Subcutaneous abdominal adipose tissue (tissue), 5 donors: ENCODE data around the gene PHF23.
"Not testable (repeated sequence)": the region's sequence is repeated elsewhere in the genome, so short reads cannot be mapped to it uniquely, and the experiment has no call there.

Experiments
- H3K27ac ChIP-seq: one replicate; pipeline ENCODE4 v1.7.0; 2013; ENCODE audit warnings: low read depth, mild to moderate bottlenecking, inconsistent platforms, low read length, moderate library complexity
- H3K27me3 ChIP-seq, 5 donors: one replicate each; pipeline ENCODE4 v1.7.0; 2013; ENCODE audit warnings: low read length in 5 of 5, inconsistent platforms in 1 of 5; ENCODE audit not compliant: control insufficient read depth in 5 of 5, insufficient read depth in 4 of 5
- H3K36me3 ChIP-seq, 5 donors: one replicate each; pipeline ENCODE4 v1.7.0; 2013; ENCODE audit warnings: low read length in 5 of 5; ENCODE audit not compliant: control insufficient read depth in 5 of 5, insufficient read depth in 5 of 5
- H3K4me1 ChIP-seq, 5 donors: one replicate each; pipeline ENCODE4 v1.7.0; 2013; ENCODE audit warnings: low read length in 5 of 5, mild to moderate bottlenecking in 3 of 5, moderate library complexity in 1 of 5; ENCODE audit not compliant: control insufficient read depth in 5 of 5, insufficient read depth in 5 of 5
- H3K4me3 ChIP-seq, 5 donors: one replicate each; pipeline ENCODE4 v1.7.0; 2013; ENCODE audit warnings: low read length in 5 of 5, low read depth in 1 of 5
- H3K9ac ChIP-seq, 5 donors: one replicate each; pipeline ENCODE4 v1.7.0; 2013; ENCODE audit warnings: low read length in 5 of 5, mild to moderate bottlenecking in 4 of 5, moderate library complexity in 3 of 5
- H3K9me3 ChIP-seq, 5 donors: one replicate each; pipeline ENCODE4 v1.7.0; 2013; ENCODE audit warnings: low read length in 5 of 5; ENCODE audit not compliant: control insufficient read depth in 5 of 5
- donor health status: healthy.
- donor health status: healthy.
- donor health status: healthy.
- donor health status: healthy.
- donor health status: healthy.

Gene PHF23

DNA sequence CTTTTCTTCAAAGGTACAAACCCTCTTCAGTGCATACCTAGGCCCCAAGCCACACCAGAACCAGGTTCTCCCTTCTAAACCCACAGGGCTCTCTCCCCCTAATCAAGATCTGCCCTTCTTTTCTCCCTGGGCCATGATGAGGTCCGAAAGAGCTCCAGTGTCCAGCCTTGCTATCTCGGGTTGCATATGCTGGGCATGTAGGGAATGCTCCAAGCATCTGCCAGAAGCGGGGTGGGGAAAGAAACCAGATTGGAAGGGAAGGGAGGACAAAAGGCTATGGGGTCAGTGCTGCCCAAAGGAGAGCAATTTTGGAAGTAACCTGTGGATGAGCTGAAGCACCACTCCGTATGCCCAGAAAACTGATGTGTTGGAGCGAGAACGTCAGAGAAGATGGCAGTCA is 10.0 kb upstream of the PHF23 start:
- Histone ChIP-seq H3K4me1 (peaks cover 13 to 39% (median 37%) of the 10 kb centered on the region in 5 donors), H3K9me3 (no peaks in the 10 kb centered on the region), H3K4me3 (no peak overlapping the region), H3K27ac (peak overlapping the region; percentile 100), H3K27me3 (no peaks in the 10 kb centered on the region), H3K9ac (peak overlapping the region in 3 of 5 donors; percentile 19 to 37 (median 26)), H3K36me3 (peaks cover 6 to 27% (median 21%) of the 10 kb centered on the region in 5 donors)

DNA sequence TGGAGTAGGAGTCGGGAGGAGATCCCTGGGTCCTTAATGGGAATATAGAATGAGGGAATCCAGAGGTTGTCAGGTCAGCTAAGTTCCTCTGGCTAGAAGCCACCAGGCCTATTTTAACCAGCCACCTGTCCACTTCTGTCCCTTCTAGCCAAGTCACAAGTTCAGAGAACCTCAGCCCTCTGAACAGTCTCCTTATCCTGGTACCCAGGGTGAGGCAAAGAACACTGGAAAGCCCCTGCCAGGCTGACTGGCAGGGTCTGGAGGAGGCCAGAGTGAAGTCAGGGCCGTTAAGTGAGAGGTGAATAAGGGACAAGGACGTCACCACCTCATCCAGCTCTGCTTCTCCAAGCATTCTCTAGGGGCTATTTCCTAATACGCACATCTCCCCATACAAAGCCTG is 9.5 kb upstream of the PHF23 start:
- Histone ChIP-seq H3K9me3 (no peaks in the 10 kb centered on the region), H3K36me3 (peaks cover 3 to 28% (median 24%) of the 10 kb centered on the region in 5 donors), H3K27ac (peak overlapping the region; percentile 100), H3K4me3 (no peak overlapping the region), H3K27me3 (no peaks in the 10 kb centered on the region), H3K9ac (peak overlapping the region in 2 of 5 donors; percentile 26 to 41), H3K4me1 (peaks cover 13 to 39% (median 37%) of the 10 kb centered on the region in 5 donors)

DNA sequence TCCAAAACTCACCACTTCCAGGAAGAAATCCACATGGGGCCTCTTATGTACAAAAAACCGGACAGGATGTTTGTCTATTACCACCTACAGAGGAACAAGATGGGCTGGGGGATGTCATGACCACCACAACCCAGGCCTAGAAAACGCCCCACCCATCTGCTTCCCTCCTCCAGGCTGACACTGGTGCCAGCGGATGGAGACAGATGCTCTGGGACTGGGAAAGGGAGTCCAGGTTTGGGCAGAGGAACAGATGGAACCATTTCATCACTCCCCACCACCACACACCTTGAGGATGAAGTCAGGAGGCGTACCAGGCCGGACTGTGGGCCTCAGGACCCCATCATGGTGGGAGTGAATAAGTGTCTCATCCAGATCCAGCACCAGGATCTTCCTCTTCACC is 7.5 kb upstream of the PHF23 start:
- Histone ChIP-seq H3K9me3 (no peaks in the 10 kb centered on the region), H3K4me3 (no peak overlapping the region), H3K4me1 (peaks cover 11 to 39% (median 36%) of the 10 kb centered on the region in 5 donors), H3K9ac (no peak overlapping the region), H3K27ac (no peak overlapping the region), H3K27me3 (no peaks in the 10 kb centered on the region), H3K36me3 (peaks cover 3 to 30% (median 24%) of the 10 kb centered on the region in 5 donors)

DNA sequence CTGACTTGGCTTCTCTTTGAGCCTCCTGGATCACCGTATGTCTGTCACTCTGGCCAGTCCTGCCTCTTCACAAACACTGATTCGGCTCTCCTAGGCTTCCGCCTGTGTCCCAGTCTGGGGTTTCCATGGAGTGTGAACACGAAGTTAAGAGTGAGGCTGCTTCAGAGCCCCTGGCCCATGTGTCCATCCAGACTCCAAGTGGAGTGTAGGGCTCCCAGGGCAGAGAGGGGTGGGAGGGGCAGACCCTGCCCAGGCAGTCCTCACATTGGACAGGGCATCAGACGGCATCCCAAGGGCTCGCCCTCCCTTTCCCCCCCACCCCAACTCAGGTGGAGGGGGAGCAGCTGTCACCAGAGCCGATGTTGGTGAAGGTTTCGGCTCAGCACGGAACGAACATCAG is 4.6 kb upstream of the PHF23 start:
- peak overlapping the region; percentile 99 for H3K27ac ChIP-seq
- H3K36me3 ChIP-seq: peaks cover 3 to 42% (median 34%) of the 10 kb centered on the region in 5 donors

DNA sequence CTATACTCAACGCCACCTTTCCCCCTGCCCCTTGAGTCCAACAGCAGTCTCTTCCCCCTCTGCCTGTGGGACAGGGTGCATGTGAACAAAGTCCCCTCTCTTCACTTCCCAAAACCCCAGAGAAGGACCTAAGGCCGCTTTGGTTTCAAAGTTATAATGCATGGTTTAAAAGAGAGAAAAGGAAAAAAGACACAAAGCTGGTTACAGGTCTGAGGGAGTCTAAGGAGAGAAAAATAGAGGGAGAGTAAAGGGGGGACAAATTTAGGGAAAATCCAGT is 4.1 kb upstream of the PHF23 start:
- H3K4me1 ChIP-seq: peaks cover 11 to 38% (median 31%) of the 10 kb centered on the region in 5 donors
- H3K4me3 ChIP-seq: peak overlapping the region; percentile 61 to 98 (median 96)
- no peaks in the 10 kb centered on the region for H3K9me3 ChIP-seq
- peak overlapping the region; percentile 81 to 96 (median 94) for H3K9ac ChIP-seq
- H3K36me3 ChIP-seq: peaks cover 3 to 42% (median 34%) of the 10 kb centered on the region in 5 donors
- peak overlapping the region; percentile 99 for H3K27ac ChIP-seq
- H3K27me3 ChIP-seq: no peaks in the 10 kb centered on the region

More for the DNA sequence above, 4.6 kb upstream of the PHF23 start:
- H3K27me3 ChIP-seq, H3K4me3 ChIP-seq, H3K9me3 ChIP-seq: not testable (repeated sequence)
- Histone ChIP-seq H3K4me1 (peaks cover 11 to 38% (median 35%) of the 10 kb centered on the region in 5 donors), H3K9ac (peak overlapping the region in 3 of 5 donors; percentile 51 to 95 (median 81))

DNA sequence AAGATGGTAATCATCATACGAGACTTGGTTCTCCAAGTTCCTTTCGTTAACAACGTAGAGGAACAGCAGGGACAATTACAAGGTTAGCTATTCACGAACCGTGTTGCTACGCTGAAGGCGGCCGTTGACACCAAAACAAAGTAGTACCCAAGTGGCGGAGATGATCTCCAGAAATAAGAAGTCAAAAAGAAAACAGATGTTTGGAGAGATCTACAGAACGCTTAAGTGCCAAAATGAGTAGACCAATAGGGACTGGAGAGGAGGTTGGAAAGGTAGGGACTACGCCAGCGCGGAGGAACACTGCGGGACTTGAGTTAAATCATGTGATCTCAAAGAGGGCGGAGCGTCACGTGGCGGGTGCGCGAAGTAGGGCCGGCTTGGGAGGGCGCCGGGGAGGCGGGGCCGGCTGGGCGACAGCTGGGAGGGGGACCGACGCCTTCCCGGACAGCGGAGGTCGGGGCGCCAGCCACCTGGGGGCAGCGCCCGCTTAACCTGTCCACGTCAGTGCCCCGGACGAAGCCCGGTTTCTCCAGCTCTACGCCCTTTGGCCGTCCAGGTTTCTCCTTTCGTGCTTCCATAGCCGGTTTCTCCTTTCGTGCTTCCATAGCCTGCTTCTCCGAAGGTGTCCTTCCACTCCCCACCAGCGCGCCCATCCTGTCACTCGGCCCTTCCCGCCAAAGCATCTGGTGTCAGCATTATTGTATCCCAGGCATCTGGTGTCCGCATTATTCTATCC is 3.6 kb upstream of the PHF23 start:
- no peaks in the 10 kb centered on the region for H3K27me3 ChIP-seq
- peak overlapping the region; percentile 61 to 98 (median 96) for H3K4me3 ChIP-seq
- peaks cover 11 to 38% (median 31%) of the 10 kb centered on the region in 5 donors for H3K4me1 ChIP-seq
- H3K9ac ChIP-seq: peak overlapping the region; percentile 91 to 97 (median 95)
- no peaks in the 10 kb centered on the region for H3K9me3 ChIP-seq
- H3K27ac ChIP-seq: peak overlapping the region; percentile 99
- peaks cover 3 to 42% (median 34%) of the 10 kb centered on the region in 5 donors for H3K36me3 ChIP-seq

DNA sequence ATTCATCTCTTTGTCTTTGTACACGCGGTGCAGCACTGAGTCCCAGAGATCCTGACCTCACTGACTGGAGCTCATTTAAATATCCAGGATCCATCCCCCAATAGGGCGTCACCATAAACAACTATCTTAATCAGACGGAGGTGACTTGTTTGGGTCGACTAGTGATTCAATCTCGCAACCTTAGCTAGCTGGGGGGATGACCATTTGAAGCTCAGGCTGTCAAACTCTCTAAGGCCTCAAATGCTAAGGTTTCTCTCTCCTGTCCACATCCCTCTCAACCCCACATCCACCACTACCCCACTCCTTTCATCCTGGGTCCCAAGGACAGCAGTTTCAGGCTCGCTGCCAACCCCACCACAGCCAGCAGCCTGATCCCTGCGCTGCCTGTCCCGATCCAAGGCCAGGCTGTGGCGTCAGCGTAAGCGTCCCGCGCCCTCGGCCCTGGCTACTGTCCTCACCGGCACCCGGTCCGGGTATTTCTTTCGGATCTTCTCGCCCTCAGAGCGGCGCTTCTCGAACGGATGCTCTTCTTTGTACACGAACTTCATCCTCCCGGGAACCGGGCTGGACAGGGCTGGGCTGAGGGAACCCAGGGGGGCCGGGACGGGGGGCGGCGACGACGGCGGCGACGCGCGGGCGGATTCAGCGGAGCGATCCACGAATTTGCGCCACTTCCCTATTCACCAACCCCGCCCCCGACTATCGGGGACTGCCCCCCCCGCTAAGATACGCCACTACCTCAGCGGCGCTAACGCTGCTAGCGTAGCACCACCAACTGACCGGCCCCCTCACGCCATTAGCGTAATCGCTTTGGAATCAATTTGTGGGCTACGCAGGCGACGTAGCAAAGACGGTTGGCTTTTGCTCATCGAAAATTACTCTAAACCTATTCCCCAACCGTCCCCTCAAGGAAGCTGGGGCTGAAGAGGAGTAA is 2.8 kb upstream of the PHF23 start, which contains the start of gene GABARAP:
Gene GABARAP (minus strand): TSS at position 667 of the 934 bp plus-strand sequence. CDS start 119 bp downstream, at position 548.
- Histone ChIP-seq H3K27ac (peak within 1 kb of the TSS; percentile 99), H3K4me3 (peak within 1 kb of the TSS; percentile 94 to 98 (median 96)), H3K4me1 (peaks cover 14 to 43% (median 36%) of the 10 kb centered on the region in 5 donors), H3K9ac (peak within 1 kb of the TSS; percentile 94 to 98 (median 96)), H3K9me3 (no peaks in the 10 kb centered on the region), H3K36me3 (peaks cover 3 to 41% (median 34%) of the 10 kb centered on the region in 5 donors), H3K27me3 (no peaks in the 10 kb centered on the region)

DNA sequence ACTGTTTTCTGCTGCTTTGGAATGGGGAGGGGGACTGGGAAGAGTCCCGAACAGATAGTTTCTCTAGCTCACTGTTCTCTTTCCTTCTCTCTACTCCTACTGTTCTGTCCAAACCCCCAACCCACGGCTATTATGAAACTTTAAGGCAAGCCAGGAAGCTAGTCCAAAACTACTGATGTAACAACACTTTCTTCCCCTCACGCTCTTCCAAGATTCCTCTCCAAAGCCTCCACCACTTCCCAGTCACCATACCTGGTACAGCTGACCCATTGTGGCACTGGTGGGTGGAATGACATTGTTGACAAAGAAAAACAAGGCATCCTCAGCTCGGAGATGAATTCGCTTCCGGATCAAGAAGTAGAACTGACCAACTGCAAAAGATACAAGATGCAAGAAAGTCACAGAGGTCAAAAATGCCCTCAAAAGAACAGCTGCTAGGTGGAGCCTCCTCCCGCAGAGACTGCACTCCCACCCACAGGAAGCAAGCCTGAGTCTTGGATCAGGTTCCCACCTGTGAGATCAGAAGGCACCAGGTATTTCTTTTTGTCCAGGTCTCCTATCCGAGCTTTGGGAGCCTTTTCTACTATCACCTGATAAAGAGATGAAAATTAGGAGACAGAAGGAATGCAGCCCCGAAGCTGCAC is 2.0 kb upstream of the PHF23 start:
- no peaks in the 10 kb centered on the region for H3K27me3 ChIP-seq
- H3K4me3 ChIP-seq: peak overlapping the region; percentile 94 to 98 (median 96)
- H3K27ac ChIP-seq: peak overlapping the region; percentile 99
- peaks cover 14 to 49% (median 39%) of the 10 kb centered on the region in 5 donors for H3K4me1 ChIP-seq
- peaks cover 0 to 39% (median 32%) of the 10 kb centered on the region in 5 donors for H3K36me3 ChIP-seq
- H3K9ac ChIP-seq: peak overlapping the region; percentile 94 to 98 (median 96)
- no peaks in the 10 kb centered on the region for H3K9me3 ChIP-seq

DNA sequence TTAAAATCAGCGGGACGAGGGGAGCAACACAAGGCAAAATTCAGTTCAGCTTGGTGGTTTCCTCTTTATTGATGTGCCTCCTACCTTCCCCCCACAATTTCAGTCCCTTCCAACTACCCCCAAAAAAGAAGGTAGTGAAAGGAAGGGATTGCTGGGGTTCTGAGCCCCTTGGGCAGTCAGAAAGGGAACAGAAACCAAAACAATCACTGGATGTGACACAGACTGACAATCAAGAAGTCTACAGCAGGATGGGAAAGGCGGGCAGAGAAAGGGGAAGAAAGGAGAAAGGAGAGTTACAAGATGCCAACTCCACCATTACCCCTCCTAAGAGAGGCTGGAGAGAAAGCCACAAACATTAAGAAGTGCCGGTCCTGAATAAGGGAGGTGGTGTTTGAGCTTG is 1.1 kb upstream of the PHF23 start:
- no peaks in the 10 kb centered on the region for H3K9me3 ChIP-seq
- H3K9ac ChIP-seq: peak overlapping the region in 3 of 5 donors; percentile 50 to 96 (median 95)
- peaks cover 14 to 51% (median 40%) of the 10 kb centered on the region in 5 donors for H3K4me1 ChIP-seq
- peak overlapping the region; percentile 94 to 98 (median 96) for H3K4me3 ChIP-seq
- peaks cover 0 to 40% (median 34%) of the 10 kb centered on the region in 5 donors for H3K36me3 ChIP-seq
- no peaks in the 10 kb centered on the region for H3K27me3 ChIP-seq
- peak overlapping the region; percentile 99 for H3K27ac ChIP-seq
